ENCODE results near the gene FOSB.
"Not testable (repeated sequence)": the region's sequence is repeated elsewhere in the genome, so short reads cannot be mapped to it uniquely, and the experiment has no call there.

The FOSB gene

DNA sequence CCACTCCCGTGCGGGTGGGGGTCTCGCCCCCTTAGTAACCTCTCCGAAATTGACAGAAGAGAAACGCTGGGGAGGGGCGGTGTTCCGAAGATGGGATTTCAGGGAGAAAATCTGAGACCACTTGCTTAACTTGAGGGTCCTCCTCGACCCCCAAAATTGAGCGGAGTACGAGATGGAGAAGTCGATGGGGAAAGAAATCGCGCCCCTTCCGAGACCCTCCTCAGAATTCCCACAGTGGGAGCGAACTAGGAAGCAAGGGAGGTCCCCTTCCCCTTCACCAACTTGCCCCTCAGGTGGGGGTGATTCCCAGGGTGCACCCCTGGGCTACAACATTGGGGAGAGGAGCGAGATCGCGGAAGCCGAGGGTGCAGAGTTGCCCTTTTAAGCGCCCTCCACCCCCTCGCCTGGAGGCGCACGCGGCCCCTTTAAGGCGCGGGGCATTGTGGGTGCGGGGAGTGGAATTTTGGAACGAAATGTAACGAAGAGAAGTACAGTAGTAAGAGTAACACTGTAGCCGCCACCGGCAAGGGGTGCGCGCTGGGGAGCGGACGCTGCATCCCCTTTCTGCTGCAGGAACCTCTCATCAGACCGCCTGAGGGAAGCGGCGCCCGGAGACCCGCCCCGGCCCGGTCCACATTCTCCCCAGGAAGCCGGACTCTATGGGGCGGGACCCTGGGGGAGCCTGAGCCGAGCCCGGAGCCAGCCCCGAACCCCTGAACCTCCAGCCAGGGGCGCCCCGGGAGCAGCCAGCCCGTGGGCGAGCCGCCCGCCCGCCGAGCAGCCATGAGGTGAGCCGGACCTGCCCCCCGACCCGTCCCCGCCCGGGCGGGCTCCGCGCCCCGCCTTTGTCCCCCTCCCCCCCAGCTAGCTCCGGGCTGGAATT is 39.4 kb downstream of the FOSB start, which contains the start of gene VASP:
Gene VASP (plus strand): TSS at position 491 of the 883 bp plus-strand sequence. CDS start 293 bp downstream, at position 784.
- DNase-seq: peak; percentile 91

DNA sequence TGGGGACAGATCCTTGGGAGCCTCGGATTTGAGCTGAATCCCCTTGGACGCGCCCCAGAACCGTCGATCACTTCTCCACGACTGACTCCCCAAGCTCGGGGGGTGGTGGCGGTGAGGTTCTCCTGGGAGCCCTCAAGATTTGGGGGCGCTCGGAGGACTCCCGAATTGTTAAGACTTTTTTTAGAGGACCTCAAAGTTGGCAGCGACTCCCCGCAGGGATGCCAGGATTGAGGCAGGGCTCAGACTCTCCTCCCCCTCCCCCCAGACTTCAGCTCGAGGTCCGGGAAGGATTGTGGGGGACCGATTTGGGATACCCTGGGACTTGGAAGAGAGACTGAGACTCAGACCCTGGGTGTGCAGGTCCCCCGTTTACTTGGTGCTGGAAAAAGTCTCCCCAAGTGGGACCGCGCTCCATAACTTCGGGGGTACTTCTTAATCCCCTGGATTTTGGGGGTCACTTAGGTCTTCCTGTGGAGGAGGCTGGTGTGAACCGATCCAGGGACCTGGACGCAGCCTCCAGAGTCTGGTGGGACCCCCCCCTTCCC is 40.1 kb downstream of the FOSB start:
- peak; percentile 60 for DNase-seq

DNA sequence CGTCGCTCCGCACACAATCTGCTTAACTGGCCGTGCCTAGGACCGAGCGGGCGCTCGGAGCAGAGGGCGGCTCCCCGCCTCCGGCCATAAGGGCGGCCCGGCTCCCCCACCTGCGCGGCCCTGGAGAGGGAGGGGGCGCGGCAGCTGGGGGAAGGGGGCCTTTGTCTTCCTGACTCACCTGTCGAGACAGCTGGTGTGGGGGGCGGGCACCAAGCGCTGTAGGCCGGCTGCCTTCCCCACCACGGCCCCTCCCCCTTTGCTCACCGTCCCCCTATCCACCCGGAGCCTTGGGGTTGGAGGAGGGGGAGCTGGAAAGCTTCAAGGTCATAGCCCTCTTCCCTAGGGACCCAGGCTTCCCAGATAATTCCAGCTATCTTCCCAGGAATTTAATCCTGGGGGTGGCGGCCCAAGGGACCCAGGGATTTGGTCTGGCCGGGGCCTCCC is 40.6 kb downstream of the FOSB start:
- peak; percentile 69 for DNase-seq

DNA sequence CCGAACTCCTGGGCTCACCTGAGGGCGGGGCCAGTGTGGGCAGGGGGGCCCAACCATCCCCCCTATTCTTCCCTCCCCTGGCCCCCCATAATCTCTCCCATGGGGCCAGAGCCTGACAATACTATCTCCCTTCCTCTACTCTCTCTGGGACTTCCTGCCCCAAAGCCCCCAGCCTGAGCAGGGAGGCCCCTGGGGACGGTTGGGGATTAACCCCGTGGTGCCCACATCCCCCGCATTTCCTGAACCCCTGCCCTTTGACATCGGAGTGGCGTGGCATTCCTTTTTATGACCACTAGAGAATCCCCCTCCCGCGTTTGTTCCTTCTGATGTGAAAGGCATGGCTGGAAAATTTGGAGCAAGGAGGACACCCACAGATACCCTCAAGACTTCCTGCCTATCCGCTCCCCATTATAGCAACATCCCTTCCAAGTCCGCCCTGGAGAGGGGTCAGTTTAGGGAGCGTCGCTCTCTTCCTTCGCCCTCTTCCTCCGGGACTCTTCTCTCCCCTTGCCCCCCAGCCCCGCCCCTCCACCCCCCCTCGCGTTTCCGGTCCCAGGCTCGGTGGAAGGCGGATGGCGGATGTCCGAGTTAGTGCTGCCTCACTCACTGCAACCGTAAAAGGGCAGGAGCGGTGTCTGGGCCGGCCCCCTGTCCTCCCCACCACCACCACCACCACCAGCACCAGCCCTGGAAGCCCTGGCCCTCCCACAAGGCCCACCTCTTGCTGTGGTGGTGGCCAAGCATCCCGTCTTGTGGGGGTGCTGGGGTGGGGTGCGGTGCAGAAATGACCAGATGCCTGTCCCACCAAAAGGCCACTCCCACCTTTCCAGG is 41.3 kb downstream of the FOSB start:
- DNase-seq: peak; percentile 79

DNA sequence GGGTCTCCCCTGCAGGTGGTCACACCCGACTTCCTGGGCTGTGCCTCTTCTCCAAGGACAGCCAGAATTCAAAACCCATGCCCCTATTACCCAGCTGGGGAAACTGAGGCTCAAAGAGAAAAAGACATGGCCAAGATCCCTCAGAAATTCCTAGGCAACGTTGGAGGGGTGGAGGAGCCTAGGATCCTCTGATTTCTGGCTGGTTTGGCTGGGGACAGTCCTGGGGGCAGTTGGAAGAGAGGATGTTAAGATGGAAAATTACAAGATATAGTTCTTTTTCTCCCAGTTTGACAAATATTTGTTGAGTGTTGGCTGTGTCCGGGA is 41.9 kb downstream of the FOSB start:
- no peak for DNase-seq

DNA sequence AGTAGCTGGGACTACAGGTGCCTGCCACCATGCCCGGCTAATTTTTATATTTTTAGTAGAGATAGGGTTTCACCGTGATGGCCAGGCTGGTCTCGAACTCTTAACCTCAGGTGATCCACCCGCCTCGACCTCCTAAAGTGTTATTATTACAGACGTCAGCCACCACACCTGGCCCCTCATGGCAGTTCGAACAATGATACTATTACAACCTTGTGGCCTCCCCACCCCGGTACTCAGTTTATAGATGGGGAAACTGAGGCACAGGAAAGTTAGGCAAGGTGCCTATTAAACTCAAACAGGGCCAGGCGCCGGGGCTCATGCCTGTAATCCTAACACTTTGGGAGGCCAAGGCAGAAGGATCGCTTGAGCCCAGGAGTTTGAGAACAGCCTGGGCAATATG is 42.6 kb downstream of the FOSB start:
- DNase-seq: not testable (repeated sequence)

DNA sequence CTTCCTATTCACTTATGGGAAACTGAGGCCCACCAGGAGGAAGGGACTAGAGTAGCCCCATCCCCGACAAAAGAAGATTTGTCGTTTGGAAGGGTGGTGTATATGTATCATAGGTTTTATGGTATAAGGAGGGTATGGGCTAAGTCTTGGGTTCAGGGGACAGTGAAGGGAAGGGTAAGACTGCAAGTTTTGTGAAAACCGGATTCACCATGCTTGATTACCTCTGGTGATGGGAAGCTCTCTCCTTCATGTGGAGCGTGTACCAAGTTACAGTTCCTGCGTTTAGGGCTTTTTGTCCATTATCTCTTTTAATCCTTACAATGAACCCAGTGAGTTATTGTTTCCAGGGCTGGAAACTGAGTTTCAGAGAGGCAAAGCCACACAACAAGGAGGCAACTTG is 43.3 kb downstream of the FOSB start:
- no peak for DNase-seq

DNA sequence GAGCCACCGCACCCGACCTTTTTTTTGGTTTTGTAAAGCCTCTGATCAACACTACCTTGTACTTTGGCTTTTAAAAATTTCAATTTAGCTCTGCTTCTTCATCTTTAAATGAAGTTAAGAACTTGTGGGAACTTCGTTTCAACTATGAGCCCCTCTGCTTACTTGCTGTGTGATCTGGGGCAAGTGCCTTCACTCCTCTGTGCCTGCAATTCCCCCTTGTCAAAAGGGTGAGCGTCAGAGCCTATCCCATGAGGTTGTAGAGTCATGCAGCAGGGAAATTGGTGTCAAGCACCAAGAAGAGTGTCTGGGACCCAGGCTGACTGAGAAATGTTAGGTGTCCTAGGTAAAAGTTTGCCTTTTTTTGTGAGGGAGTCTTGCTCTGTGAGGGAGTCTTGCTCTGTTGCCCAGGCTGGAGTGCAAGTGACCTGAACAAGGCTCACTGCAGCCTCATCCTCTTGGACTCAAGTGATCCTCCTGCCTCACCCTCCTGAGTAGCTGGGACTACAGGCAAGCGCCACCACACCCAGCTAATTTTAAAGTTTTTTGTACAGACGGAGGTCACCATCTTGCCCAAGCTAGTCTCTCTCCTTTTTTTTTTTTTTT is 45.2 kb downstream of the FOSB start:
- no peak for DNase-seq

DNA sequence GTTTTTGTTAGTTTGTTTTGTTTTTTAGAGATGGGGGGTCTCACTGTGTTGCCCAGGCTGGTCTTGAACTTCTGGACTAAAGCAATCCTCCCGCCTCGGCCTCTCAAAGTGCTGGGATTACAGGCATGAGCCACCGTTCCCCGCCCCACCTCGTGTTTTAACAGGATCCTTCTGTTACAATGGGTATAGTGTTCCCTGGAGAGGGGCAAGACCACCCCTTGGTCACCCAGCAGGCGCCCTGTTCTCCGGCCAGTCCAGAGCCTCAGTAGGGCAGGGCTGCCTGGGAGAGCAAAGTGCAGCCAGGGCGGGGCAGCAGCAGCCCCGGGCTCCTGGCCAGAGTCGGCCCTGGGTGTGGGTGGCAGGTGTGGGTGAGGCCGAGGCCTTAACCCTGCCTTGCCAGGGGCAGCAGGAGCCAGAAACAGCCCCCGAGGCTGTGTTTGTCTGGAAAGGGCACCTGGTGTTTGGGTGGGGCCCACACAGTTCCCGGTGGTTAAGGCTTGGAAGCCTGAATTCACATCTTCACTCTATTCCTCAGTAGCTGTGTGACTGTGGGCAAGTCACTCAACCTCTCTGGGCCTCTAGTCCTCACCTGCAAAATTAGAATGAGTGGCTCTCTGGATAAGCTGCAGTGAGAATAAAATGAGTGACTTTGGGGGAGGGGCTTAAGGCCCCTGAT is 46.7 kb downstream of the FOSB start:
- DNase-seq: no peak

DNA sequence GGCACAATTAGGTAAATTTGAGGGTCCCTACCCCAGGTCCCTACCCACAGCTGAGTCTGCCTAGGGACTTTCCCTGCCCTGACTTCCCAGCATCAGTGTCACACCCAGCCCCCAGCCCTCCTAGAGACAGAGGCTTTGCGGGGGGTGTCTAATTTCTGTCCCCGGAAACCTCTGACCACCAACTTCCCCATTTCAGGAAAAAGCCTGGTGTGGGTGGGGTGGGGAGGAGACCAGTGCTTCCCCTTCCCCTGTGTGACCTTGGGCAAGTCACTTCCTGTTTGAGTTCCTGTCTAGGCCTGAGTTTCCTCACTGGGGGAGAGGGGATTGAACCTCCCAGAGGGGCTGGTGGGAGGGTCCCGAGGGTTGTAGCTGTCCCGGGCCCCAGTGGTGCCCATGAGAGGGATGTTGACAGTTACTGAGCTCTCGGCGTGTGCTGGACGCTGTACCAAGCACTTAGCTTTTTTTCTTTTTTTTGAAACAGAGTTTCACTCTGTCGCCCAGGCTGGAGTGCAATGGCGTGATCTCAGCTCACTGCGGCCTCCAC is 47.4 kb downstream of the FOSB start:
- DNase-seq: no peak

DNA sequence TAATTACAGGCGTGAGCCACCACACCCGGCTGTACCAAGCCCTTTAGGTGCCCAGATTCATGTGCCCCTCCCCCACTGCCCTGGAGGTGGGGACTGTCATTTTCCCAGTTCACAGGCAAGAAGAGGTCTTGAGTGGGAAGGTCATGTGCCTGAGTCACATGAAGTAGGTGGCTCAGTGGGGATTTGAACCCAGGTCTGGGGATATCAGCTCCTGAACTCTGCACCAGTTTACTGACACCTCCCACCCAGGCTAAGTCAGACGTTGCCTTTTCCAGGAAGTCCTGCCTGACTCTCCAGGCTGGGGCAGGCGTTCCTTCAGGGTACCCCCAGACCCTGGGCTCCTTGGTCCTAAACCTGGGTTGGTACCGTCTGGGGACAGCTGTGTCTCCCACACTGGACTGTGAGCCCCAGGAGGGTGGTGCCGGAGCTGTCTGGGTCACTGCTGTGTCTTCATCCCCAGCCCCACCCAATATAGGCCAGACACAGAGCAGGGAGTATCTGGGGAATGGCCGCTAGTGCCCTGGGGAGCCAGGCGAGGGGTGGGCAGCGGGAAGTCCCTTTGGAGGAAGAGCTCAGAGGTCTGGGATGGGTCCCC is 48.1 kb downstream of the FOSB start:
- no peak for DNase-seq

DNA sequence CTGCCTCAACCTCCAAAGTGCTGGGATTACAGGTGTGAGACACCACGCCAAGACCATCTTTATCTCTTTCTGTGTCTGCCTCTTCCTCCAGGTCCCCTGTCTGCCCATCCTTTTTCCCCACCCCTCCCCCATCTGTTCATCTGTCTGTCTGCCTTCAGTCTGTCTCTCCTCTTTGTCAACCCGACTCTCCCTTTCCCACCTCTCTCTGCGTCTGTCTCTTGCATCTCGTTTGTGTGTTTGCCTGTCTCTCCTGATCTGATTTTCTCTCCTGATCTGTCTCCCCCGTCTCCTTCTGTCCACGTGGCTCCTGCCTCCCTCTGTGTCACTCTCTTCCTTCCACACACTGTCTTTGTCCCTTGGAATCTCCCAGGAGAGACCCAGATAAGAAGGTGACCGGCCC is 49.4 kb downstream of the FOSB start:
- DNase-seq: no peak

DNA sequence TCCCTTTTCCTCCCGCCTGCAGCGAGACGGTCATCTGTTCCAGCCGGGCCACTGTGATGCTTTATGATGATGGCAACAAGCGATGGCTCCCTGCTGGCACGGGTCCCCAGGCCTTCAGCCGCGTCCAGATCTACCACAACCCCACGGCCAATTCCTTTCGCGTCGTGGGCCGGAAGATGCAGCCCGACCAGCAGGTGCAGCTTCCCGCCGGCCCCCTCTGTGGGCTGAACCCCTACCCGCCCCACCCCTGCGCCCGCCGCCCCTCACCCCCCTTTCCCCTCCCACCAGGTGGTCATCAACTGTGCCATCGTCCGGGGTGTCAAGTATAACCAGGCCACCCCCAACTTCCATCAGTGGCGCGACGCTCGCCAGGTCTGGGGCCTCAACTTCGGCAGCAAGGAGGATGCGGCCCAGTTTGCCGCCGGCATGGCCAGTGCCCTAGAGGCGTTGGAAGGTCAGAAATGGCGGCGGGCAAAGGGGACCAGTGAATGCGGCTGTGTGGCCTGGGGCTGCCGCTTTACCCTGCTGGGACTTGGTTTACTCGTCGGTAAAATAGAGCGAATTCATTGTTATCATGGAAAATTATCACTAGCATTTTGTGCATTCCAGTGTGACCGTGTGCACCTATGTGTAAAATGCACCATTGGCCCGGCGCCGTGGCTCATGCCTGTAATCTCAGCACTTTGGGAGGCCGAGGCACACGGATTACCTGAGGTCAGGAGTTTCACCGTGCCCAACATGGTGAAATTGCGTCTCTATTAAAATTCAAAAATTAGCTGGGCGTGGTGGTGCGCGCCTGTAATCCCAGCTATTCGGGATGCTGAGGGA is 50.1 kb downstream of the FOSB start:
- DNase-seq: no peak

DNA sequence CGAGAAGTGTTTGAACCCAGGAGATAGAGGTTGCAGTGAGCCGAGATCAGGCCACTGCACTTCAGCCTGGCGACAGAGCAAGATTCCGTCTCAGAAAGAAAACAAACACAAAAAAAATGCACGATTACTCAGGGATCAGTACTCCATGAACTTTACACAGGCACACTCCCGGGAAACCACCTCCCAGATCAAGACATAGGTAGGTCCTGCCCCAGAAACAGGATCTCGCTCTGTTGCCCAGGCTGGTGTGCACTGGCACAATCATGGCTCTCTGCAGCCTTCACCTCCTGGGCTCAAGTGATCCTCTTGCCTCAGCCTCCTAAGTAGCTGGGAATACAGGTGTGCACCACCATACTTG is 50.7 kb downstream of the FOSB start:
- no peak for DNase-seq

DNA sequence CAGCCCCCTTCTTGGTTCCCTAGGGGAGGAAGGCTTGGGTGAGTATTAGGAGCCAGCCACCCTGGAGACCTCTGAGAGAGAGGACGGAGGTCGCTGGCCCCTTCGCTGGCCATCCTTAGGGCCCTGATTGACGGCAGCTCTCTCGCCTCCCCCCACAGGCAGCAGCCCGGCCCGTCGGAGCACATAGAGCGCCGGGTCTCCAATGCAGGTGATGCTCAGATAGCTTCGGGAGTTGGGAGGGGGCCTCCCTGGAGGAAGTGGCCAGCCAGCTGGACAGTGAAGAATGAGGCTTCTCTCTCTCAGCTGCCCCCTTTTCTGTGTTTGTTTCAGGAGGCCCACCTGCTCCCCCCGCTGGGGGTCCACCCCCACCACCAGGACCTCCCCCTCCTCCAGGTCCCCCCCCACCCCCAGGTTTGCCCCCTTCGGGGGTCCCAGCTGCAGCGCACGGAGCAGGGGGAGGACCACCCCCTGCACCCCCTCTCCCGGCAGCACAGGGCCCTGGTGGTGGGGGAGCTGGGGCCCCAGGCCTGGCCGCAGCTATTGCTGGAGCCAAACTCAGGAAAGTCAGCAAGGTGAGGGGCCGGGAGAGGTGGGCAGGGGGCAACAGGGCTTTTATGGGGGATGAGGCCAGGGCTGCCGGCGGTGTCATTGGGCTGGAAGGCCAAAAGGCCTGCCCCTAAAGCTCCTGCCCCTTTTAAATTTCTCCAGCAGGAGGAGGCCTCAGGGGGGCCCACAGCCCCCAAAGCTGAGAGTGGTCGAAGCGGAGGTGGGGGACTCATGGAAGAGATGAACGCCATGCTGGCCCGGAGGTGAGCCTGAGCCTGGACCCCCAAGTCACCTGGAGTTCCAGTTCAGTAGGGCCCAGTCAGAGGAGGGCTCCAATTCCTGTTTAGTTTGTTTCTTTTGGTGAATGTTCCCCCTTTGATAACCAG is 54.5 kb downstream of the FOSB start:
- no peak for DNase-seq

DNA sequence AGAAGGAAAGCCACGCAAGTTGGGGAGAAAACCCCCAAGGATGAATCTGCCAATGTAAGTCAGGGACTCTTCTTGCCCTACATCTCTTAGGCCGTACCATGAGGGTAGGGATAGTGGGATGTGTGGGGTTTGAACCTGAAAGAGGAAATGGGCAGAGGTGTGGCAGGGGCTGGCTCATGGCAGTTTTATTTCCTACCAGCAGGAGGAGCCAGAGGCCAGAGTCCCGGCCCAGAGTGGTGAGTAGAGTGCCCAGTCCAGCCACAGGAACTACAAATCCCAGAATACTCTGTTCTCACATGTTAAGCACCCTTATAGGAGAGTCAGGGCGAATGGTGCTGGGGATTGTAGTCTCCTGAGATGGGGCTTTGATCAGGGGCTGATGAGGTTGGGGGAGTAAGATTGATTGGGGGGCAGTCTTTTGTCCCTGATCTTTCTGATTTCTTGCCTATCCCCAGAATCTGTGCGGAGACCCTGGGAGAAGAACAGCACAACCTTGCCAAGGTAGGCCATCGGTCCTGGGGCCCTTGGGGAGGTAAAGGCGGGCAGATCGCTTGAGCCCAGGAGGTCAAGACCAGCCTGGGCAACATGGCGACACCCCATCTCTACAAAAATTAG is 56.0 kb downstream of the FOSB start:
- DNase-seq: peak; percentile 84

DNA sequence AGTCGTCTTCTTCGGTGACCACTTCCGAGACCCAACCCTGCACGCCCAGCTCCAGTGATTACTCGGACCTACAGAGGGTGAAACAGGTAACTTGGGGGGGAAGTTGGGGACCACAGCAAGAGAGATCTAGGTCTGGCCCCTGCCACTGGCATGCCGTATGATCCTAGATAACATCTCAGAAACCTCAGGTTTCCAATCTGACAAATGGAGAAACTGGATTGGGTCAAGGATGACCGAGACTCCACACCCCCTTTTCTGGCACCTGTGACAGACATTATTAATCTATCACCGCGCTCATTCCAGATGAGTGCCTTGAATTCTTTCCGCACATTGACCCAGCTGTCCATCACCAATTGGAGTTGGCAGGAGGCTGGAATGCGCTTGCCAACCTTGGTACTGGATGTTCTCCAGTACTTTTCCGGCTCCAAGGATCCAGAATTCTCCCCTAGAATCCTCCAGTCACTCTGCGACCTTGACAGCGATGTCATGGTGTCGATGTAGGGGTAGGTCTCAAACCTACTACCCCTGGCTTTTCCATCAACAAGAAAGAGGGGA is 56.9 kb downstream of the FOSB start:
- DNase-seq: no peak

Measured in left hindlimb (tissue), 1 donor.